IMR-90 (cell line): ENCODE results near the gene F2RL3.

Source experiments
- CTCF ChIP-seq: conservative IDR thresholded peaks from 2 replicates; pipeline ENCODE4 v1.5.1; 2012; ENCODE audit warnings: mild to moderate bottlenecking, low read depth, low read length, improper control_type of control experiment
- ELK1 ChIP-seq: fragments of 150-350 bp; IDR thresholded peaks from 2 replicates; pipeline ENCODE4 v1.6.1; 2016; ENCODE audit warnings: low read depth, mild to moderate bottlenecking, low read length, moderate library complexity, borderline replicate concordance
- MXI1 ChIP-seq: IDR thresholded peaks from 2 replicates; pipeline ENCODE4 v1.6.1; 2012; ENCODE audit warnings: low read depth, mild to moderate bottlenecking, low read length, moderate library complexity, borderline replicate concordance
- NFE2L2 ChIP-seq: fragments of 150-350 bp; IDR thresholded peaks from 2 replicates; pipeline ENCODE4 v1.6.1; 2016; ENCODE audit warnings: low read depth, mild to moderate bottlenecking, low read length
- POLR2A ChIP-seq: IDR thresholded peaks from 2 replicates; pipeline ENCODE4 v1.6.1; 2012; ENCODE audit warnings: mild to moderate bottlenecking, low read depth, low read length
- SMC3 ChIP-seq: fragments of 150-350 bp; IDR thresholded peaks from 2 replicates; pipeline ENCODE4 v1.6.1; 2016; ENCODE audit warnings: low read depth, mild to moderate bottlenecking, antibody characterized with exemption, low read length, moderate library complexity

- TF ChIP-seq CTCF (no peak), POLR2A (no peak), SMC3 (no peak), NFE2L2 (no peak), MXI1 (no peak), ELK1 (no peak)
Measured at GRCh38 chr19:16871871-16872270, 16.9 kb upstream of the F2RL3 start.
